GM13977 (cell line): Measurements from ENCODE around the gene EFHD2.
A peak's percentile ranks its signal among the peaks of the same experiment; 100 is the strongest.
"Not testable (repeated sequence)": the region's sequence is repeated elsewhere in the genome, so short reads cannot be mapped to it uniquely, and the experiment has no call there.

Experiments used
- DNase-seq: peaks from one replicate; pipeline ENCODE4 v3.0.0; 2012; ENCODE audit warnings: low spot score
- in situ Hi-C: fragments of 300-500 bp; cut with MboI; formaldehyde crosslinking; loops from one replicate; pipeline ENCODE4 v1.12.0; 2022; ENCODE audit warnings: low sequenced_read_pairs, low pct_unique_long_range_greater_than_20kb, mixed read lengths, inconsistent platforms; ENCODE audit not compliant: unreplicated experiment
- TF ChIP-seq, protein P1 (sequence below): IDR thresholded peaks from 2 replicates; pipeline ENCODE4 v1.5.1; 2012; ENCODE audit warnings: mild to moderate bottlenecking, control low read depth; ENCODE audit not compliant: insufficient read depth; ENCODE audit errors: extremely low read depth, missing control alignments

The EFHD2 gene

DNA sequence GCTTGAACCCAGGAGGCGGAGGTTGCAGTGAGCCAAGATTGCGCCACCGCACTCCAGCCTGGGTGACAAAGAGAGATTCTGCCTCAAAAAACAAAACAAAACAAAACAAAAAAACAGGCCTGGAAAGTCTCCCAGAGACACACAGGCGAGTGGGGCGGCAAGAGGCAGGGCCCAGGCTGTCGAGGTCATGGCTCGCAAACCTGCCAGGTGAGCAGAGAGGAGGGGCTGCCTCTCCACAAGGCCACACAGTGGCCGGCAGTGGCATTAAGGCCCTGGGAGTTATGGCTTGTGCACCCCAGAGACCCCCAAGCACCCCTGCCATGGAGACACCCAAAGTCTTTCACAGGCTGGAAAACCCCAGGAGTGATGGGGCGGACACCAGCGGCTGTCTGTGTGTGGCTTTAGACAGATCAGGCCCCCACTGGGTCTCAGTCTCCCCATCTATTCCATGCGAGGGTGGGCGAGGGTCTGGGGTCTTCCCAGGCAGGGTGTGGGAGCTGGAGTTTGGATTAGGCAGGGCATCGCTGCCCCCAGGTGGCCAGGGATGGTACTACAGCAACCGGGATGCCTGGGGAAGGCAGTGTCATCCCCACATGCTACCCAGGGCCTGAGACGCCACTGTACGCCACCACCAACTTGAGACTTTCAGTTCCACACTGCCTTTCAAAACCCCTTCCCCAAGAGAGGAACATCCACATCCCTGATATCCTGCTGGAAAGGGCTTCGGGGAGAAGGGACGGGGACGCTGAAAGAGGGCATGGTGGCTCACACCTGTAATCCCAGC lies 21.3 kb downstream of the EFHD2 start:
- DNase-seq, result peak; percentile 89
- in situ Hi-C loops, result no loop called here
- TF ChIP-seq, protein P1, sequence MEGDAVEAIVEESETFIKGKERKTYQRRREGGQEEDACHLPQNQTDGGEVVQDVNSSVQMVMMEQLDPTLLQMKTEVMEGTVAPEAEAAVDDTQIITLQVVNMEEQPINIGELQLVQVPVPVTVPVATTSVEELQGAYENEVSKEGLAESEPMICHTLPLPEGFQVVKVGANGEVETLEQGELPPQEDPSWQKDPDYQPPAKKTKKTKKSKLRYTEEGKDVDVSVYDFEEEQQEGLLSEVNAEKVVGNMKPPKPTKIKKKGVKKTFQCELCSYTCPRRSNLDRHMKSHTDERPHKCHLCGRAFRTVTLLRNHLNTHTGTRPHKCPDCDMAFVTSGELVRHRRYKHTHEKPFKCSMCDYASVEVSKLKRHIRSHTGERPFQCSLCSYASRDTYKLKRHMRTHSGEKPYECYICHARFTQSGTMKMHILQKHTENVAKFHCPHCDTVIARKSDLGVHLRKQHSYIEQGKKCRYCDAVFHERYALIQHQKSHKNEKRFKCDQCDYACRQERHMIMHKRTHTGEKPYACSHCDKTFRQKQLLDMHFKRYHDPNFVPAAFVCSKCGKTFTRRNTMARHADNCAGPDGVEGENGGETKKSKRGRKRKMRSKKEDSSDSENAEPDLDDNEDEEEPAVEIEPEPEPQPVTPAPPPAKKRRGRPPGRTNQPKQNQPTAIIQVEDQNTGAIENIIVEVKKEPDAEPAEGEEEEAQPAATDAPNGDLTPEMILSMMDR, result peak; percentile 92

DNA sequence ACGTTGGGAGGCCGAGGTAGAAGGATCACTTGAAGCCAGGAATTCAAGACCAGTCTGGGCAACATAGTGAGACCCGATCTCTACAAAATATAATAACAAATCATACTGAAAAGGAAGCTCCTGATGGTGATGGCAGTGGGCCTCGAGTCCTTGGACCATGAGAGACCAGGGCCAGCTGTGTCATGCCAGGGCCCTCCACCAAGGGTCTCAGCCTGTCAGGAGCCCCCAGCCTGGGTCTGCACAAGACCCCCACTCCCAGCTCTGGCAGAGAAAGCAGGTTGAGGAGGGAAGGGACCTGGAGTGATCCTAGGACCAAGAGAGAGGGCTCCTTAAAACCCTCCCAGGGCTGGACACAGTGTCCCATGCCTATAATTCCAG lies 21.9 kb downstream of the EFHD2 start:
- TF ChIP-seq, protein P1, result no peak

DNA sequence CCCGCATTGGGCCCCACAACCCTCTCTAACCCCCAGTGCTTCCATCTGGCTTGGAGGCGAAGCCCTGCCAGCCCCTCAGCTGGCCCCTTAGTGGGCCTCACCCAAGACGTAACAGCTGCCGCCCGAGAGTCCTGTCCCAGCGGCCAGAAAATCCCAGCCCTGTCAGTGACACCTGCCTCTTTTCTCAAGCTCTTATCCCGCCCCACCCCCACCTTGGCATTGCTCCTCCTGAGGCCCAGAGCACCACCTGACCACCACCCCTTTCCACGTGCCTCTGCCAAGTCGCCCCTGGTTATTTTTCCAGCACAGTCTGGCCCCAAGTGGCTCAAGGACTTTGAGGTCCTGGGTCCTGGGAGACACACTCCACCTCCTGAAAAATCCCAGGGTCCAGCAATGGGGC lies 22.6 kb downstream of the EFHD2 start:
- in situ Hi-C loops, result no loop called here
- TF ChIP-seq, protein P1, result no peak
- DNase-seq, result no peak

More for the DNA sequence above, 21.9 kb downstream of the EFHD2 start:
- DNase-seq, result no peak
- in situ Hi-C loops, result no loop called here

DNA sequence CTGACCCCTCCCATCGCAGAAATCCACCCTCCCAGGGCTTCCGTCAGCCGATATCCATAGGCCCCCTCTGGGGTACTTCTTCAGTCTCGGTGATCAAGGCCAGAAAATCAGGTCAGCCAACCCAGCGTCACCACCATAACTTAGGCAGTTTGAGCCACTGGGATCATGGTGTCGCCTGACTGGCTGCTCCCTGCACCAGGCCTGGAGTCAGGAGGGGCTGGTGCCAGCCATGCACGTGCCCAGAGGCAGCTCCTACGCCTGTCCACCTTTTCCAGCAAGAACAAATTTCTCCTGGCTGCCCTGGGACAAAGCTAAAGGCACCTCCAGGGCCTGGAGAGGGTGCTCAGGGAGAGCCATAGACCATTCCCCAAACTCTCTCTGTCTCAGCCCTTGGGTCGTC lies 23.8 kb downstream of the EFHD2 start:
- no peak for DNase-seq
- in situ Hi-C loops, result no loop called here
- TF ChIP-seq, protein P1, result no peak

DNA sequence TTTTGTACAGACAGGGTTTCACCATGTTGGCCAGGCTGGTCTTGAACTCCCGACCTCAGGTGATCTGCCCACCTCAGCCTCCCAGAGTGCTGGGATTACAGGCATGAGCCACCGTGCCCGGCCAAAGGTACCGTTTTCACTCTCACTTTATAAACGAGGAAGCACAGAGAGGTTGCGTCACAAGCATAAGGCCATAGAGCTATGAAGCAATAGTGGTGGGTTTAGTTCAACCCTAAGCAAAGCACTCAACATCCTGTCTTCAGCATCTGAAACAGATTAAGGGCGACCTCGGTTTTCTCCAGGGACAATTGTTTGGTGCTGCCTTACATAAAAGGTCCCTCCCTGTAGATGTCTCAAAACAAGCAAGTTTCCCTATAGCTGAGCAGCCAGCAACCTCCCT lies 25.1 kb downstream of the EFHD2 start:
- in situ Hi-C loops, result loop anchor here (5.0 kb wide), 1 partner anchor 107 kb away; no protein-coding TSS in a partner anchor
- DNase-seq, result not testable (repeated sequence)

DNA sequence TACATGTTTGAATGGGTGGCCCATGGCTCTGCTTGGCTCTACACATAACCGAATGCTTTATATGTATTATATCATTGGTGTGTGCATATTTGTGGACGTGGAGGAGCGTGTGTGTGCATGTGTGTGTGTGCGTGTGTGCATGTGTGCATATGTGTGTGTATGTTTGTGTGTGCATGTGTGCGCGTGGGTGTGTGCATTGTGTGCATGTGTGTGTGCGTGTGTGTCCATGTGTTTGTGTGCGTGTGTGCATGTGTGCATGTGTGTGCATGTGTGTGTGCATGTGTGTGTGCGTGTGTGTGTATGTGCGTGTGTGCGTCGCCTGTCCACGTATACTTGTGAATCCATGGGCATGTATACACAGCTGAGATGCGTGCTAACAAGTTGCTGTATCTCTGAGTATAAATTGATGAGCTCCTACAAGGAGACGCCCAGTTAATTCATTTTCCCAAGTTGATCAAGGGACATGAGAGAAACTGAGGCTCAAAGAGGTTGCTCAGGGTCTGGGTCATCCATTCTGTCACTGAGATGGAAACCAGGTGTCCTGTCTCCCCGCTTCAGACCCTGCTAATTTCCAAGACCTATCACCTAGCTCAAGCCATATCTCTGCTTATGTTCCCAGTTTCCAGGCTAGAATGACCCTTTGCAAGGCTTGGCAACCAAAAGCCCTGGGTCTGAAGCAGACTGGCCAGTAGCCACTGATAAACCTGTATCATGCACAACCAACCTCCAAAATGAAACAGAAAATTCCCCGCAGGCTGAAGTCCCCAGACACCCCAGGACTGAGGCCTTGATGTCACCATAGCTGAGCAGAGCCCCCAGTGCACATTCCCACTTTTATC lies 25.8 kb downstream of the EFHD2 start:
- in situ Hi-C loops, result loop anchor here (5.0 kb wide), 1 partner anchor 108 kb away; no protein-coding TSS in a partner anchor
- TF ChIP-seq, protein P1, result no peak
- no peak for DNase-seq

DNA sequence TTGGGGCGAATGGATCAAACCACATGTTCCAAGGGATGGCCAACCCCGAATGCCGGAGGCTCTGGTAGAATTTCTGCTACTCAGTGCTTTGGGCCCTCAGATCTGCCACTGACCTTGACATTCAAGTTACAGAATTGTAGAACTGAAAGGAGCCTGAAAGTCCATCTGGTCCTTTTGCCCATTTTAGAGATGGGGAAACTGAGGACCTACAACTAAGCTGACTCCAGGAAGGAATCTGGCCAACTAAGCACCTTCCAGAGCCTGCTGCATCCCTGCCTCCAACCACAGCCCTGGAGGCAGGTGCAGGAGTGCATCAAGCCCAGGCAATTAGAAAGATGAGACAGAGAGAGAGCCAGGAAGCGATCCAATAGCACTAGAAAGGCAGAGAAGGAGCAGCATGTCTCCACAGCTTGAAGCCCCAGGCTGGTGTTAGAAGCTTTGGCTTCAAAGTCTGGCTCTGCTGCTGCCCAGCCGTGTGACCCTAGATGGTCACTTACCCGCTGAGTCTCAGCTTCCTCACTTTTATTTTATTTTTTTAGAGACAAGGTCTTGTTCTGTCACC lies 27.3 kb downstream of the EFHD2 start:
- TF ChIP-seq, protein P1, result no peak
- in situ Hi-C loops, result loop anchor here (5.0 kb wide), 1 partner anchor 110 kb away; no protein-coding TSS in a partner anchor
- DNase-seq, result no peak
